Right lung (tissue), 5 donors: ENCODE measurements around the gene C6orf89. TPM values are rescaled to one million over a fixed set of nuclear protein-coding genes. Genes with fewer than 3 reads are reported as not detected.

ENCODE experiments used
- DNase-seq, 2 donors: peaks; one replicate each; pipeline ENCODE4 v3.0.0-alpha.2; 2013
- polyA plus RNA-seq, 5 donors: library from polyadenylated mRNA; unstranded; fragments of 120-200 nt; gene quantifications; one replicate each; pipeline versions ENCODE4 v1.2.1 to v1.2.3, GENCODE V29; 2013; ENCODE audit warnings: inconsistent platforms in 1 of 5, low replicate concordance in 1 of 5; ENCODE audit not compliant: insufficient read length in 5 of 5, insufficient read depth in 1 of 5

The C6orf89 gene
- polyA plus RNA-seq, 5 donors = 38.1 to 51.4 (median 48.2) TPM

DNA sequence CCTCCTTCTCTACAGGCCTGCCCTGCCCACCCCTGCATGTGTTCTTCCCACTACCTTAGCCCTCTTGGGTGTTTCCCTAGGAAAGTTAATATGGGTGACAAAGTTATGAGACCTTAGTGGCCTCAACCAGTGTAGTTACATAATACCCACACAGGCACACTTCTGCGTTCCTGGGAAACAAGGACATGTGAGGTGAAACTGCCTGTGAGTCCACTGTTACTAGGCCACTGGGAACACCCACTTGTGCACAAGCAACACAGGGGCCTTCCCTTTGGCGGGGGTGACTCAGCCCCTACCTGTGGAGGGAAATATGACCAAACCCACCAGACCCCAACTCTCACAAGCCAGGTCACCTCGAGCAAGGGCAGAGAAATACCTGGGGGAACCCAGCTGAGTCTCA, 81.5 kb downstream of the C6orf89 start:
- no peak for DNase-seq

DNA sequence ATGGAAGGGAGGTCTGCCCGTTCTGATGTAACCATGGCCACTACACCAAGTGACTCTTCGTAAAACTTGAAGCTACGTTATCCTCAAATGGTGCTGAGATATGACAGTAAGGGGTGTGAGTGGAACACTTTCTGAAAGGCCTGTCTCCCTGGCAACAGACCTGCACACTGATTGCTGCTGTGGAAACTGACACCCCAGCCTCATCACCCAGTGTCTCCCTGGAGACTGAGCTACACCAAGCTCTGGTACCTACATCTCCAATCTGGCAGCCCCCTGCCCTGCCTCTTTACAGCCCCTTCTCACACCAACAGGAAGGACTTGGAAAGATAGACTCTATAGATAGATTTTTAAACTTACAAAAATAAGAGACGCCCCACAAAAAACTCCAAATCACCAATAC, 82.0 kb downstream of the C6orf89 start:
- no peak for DNase-seq

DNA sequence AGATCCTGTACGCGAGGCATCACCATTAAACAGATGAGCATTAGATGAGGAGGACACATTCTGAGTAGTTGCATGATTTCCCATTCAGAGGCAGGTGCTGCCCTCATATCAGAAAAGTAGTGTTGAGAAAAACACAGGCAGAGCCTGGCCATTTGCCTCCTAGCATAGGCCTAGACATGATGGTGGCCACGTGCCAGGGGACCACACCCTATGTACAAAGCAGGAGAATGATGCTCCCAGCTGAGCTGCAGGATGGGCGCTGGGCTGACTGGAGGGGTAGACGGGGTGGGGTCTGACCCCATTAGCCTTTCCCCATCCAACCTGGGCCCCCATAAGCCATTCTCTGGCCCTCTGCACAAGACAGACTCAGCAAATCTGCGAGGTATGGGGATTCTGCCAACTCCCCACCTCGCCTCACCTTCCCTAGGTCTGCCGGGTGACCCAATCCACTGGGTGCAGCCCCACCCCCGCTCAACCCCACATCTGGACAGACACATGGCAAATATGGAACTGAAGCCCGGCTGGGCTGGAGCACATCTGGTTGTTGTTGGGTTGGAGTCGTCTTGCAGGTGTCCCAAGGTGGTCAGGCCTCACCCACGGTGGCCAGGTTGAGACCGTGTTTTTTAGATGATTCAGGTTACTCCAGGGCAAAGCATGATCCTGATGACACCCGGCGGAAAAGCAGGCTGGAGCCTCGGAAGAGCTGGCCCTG, 82.7 kb downstream of the C6orf89 start:
- DNase-seq = no peak

DNA sequence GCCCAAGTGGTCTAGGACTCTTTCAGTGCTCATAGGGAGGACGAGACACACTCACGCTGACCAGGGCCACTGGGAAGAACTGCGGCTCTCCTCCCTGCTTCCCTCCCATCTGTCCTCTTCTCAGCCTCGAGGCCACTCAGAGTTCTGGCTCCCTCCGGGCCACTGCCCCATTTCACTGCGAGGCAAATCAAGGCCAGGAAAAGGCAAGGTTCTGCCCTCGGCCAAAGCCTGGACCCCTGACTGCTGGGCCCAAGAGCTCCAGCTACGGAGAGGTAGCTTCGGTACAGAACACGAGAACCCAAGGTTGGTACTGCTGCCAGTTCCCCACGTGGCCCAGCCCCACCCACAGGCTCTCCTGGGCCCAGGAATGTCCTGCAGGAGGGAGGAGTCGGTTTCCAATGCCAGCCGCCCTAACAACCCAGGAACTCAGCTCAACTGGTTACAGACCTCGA, 83.5 kb downstream of the C6orf89 start:
- no peak for DNase-seq

DNA sequence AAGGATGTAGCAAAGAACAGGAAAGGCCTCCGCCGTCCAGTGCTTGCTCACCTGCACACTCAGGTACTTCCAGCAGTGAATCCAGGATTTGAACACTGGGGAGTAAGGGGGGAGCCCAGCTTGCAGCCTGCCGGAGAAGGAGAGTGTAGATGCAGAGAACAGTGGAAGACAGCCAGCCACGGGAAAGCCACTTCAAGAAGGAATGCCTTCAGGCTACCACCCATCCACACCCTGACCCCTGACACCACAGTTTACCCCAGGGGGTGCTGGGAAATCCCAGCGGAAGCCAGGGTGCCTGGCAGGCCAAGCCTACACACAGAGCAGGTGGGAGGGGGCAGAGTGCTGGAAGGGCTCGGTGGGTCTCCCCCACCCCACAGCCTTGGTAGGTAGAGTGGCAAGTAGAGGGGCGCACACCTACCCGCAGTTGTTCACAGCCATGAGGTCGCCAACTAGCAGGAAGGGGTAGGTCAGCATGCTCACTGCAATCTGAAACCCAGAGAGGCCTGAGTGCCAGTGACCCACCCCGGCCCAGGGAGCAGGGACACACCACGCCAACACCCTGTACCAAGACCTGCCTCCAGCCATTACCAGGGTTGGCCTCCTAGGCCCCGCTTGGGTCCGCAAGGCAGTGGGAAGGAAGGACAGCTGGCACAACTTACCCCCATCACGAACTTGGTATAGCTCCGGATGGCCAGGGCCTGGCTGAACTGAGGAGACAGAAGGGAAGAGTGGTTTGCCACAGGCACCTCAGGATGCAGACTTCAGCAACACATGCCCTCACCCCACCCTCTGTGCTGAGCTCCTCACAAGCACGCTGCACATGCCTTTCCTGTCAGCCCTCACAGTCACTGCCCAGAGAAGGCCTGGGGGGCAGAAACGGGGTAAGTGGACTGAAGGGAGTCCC, 84.5 kb downstream of the C6orf89 start:
- DNase-seq = no peak

DNA sequence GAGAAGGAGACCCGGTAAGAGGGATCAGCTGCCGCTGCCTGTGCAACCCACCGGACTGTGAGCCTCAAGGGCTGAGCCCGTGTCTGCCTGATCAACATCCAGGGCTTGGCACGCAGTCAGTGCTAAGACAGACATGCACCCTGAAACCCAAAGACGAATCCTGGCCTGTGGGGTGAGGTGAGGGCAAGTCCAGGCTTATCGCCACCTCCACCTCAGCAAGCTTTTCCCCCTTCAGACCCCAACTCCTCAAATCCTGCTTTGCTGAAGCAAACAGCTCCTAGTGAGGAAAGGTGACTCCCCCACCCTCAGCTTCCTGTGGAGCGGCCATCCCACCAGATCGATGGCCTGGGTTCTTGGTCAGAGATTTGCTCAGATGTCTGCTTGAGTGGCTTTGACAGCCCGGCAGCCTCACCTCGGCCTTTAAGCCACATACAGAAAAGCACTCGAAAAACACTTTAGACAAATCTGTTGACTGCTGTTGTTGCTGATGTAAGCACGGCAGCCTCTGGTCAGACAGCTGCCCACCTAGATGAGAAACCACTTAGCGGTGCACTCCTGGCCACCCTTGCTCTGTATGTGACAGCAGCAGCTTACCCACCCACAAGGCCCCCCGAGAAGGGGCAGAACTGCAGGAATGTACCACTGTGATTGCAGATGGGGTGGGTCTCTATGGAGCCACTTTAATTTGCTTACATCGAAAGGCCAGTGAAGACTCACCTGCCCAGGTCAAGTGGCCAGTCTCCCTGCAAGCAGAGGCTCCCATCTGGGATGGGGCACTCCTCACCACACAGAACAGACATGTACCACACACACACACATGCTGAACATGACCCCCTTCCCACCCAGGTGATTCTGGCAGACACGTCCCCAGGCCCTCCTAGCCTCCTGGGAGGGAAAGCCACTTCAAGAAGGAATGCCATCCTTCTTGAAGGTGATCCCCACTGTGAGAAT, 85.4 kb downstream of the C6orf89 start:
- DNase-seq = no peak

DNA sequence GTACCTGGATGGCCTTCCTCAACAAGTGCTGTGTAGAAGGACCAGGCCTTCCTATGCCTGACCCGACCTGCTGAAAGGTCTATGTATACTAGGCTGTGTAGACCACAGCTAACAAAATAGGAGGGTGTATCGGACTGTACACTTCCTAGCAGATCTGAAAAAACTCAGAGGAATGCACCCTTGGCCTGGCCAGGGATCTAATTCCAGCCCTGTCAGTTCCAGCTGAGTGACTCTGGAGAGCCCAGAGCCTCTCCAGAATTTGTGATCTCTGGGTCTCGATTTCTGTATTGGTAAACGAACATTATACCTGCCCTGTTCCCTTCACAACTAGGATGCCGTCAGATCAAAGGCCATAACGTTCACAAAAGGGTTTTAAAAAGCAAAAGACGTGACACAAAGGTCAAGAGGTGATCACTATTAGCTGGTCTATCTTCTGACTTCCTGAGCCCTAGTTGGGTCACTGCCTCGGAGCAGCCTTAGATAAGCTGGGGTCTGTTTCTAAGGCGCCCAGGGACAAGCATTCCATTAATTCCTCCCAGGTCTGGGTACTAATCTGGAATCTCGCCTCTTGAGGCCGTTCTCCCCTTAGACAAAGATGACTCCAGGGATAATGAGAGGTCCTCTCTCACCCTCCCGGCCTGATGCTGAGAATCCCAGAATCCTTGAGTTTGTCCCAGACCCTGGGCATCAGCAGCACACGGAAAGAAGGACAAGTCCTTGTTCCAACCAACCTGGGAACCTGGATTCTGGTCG, 86.3 kb downstream of the C6orf89 start:
- DNase-seq = no peak

DNA sequence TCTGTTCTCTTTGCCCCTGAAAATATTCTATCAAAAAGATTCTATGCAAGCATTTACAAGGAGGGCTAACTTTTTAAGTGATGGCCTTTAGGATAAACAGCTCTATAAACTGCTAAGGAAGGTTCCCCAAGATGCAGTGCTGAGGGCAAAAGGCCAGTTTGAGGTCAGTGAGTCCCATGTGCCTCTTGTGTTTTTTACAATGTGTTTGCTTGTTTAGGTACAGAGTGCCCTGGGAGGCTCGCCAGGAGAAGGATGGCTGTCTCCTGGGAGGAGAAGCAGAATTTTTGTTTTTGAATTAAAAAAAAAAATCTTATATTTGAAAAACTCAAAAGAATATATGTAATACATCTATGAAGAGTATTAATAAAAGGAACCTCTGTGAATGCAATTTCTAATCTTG, 87.4 kb downstream of the C6orf89 start:
- DNase-seq = no peak

DNA sequence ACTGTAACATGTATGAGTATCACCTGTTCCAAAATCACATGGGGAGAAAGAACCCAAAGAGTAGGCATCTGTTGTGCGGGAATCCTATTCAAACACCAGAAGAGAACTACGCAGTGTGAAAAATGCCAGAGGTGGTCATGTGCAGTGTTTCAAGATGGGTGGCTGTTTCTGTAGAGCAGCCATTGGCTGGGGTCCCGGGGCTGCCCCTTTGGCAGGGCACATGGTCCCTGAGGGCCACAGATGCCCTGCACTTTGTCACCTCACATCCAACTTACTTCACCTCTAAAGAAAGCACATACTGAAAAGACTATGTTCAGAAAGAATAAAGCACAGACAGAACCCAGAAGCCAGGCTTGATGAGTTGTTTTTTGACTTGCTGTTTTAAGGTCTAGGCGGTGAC, 87.9 kb downstream of the C6orf89 start:
- DNase-seq = no peak

DNA sequence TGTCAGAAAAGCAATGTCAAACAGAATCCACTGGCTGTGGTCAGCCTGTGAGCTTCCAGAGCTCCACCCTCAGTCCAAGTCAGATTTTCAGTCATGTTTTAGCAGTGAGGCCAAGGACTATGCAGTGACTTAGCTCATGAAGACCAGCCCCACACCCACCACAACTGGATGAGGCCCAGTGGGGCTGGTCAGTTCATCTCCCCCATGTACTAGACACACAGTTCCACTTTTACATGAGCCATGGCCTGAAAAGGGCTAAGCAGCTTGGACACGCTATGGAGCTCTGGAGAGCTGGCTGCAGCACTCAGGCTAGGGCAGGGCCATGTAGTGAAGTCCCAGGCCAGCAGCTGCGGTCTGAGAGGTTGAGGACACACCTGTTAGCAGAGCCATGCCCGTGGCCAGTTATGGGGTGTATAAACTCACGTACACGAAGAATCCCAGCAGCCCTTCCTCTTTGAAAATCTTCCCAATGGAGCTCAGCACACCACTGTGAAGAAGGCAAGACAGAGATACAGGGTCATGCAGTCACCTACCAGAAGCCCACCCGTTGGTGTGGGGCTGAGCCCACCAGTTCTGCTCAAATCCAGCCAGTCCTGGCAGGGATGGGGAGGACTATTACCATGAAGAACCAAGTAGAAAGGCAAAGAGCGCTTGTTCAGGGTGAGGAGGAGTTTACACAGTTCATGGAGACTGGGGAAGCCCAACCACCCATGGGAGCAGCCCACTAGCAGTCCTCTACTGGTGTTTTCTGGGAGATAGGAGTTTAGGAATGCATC, 89.7 kb downstream of the C6orf89 start:
- no peak for DNase-seq

DNA sequence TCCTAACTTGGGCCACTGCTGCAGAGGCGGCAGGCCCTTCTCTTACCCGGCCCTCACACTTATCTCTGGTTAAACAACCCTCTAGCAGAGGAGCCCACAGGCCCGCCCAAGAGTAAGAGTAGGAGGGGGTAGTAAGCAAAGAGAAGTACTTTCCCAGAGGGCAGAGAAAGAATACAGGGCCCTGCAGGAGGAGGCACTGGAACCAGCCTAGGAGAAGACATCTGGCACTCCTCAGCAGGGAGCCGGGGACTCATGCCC, 90.2 kb downstream of the C6orf89 start:
- no peak for DNase-seq

DNA sequence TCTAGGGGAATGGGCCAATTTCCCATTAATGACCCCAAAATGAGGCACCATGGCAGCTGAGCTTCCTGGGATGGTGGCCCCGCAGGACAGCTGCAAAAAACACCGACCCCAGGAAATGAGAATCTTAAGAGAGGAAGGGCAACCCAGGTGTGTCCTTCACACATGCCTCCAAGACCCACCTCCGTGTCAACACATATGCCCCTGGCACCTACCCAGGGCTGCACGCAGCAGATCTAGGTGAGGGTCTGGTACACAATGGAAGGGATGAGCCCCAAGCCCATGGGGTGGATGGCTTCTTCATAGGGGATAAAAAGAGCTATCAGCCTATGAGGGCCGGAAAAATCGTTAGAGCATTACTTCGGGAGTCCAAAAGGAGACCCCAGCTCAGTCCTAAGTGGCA, 90.8 kb downstream of the C6orf89 start:
- no peak for DNase-seq

DNA sequence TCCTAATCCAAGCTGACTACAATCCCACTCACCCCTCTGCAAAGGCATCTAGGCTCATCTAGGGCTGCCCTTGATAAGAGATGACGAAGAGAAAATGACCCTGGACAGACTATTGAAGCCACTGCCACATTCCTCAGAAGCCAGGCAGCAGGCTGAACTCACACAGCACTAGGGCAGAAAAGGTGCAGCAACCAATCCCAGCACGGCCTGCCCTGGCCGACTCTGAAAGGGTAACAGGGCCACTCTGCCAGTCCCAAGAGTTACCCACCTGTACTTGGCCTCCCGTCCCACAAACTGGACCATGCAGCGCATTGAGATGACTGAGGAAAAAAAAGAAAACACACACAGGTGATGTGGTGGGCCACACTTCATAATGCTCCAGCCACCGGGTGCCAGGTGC, 91.2 kb downstream of the C6orf89 start:
- no peak for DNase-seq

DNA sequence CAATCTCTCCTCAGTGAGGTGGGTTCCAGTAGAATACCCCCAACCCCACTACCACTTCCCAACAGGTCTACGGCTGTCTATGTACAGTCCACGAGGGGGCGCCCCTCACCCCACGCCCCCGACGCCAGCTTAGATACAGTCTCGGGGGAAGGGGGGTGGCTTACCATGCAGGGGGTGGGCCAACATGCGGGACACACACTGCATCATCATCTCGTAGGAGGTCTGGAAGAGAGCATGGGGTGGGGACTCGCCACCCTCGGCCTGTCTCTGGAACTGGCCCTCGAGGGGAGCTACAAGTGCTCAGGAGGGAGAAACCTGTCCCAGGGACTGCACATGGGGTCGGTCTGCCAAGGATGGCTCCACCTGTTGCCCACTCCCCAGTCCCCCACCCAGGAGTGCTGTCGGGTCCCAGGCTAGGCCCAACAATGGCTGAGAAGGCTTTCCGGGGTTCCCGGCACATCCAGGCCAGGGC, 91.8 kb downstream of the C6orf89 start:
- DNase-seq = no peak

Other genes with a start within 250 kb of the C6orf89 start
- 10 to 100 TPM in 1 of 5 donors, 1 to 10 TPM in 4; 3.6 to 15.9 (median 5.2) TPM for gene CDKN1A, start 207.2 kb upstream of the C6orf89 start, polyA plus RNA-seq
- under 1 TPM; 0.09 to 0.17 (median 0.12) TPM for gene RAB44, start 188.1 kb upstream of the C6orf89 start, polyA plus RNA-seq
- gene CPNE5, start 46.5 kb upstream of the C6orf89 start, polyA plus RNA-seq = 1 to 10 TPM; 5.4 to 7.9 (median 6.8) TPM
- gene PPIL1, start 11.1 kb upstream of the C6orf89 start, polyA plus RNA-seq = 10 to 100 TPM; 34.6 to 45.5 (median 39.3) TPM
- gene PI16, start 68.8 kb downstream of the C6orf89 start, polyA plus RNA-seq = 1 to 10 TPM in 1 of 5 donors, under 1 TPM in 4; 0.08 to 1.2 (median 0.53) TPM
- gene MTCH1, start 100.2 kb downstream of the C6orf89 start, polyA plus RNA-seq = 100 to 1,000 TPM; 128 to 199 (median 159) TPM
- gene FGD2, start 119.7 kb downstream of the C6orf89 start, polyA plus RNA-seq = 1 to 10 TPM; 3.1 to 5.8 (median 5.3) TPM